Body of pancreas (tissue), 4 donors: Measurements from ENCODE around the gene KCNJ10. TPM values are rescaled to one million over a fixed set of nuclear protein-coding genes. Genes with fewer than 3 reads are reported as not detected.

Experiments used
- ATAC-seq: fragments of 150-250 bp; one replicate; pipeline ENCODE4 v1.9.1; 2016
- DNase-seq, 4 donors: peaks; one replicate each; pipeline ENCODE4 v3.0.0-alpha.2; 2019
- H3K27ac ChIP-seq, 4 donors: fragments of 200-600 bp; sonication (generic); 1 replicate in 3 of 4; 2 replicates in 1 of 4; pipeline versions ENCODE4 v1.5.1 to v1.6.1; 2016 to 2019; ENCODE audit warnings: mild to moderate bottlenecking in 1 of 4, mixed read lengths in 1 of 4, moderate library complexity in 1 of 4
- H3K27me3 ChIP-seq, 2 donors: fragments of 200-600 bp; sonication (generic); one replicate each; pipeline ENCODE4 v1.6.0; 2016; ENCODE audit warnings: mild to moderate bottlenecking in 1 of 2
- H3K36me3 ChIP-seq, 2 donors: fragments of 200-600 bp; sonication (generic); replicated peaks in 1 of 2; 2 replicates each; pipeline ENCODE4 v1.5.1; 2016; ENCODE audit warnings: low read depth in 2 of 2; ENCODE audit not compliant: insufficient read depth in 1 of 2
- H3K4me1 ChIP-seq: fragments of 200-600 bp; sonication (generic); one replicate; pipeline ENCODE4 v1.6.0; 2016
- H3K4me3 ChIP-seq, 2 donors: fragments of 200-600 bp; sonication (generic); 1 replicate in 1 of 2; 2 replicates in 1 of 2; pipeline ENCODE4 v1.5.1; 2016 to 2019
- H3K9me3 ChIP-seq, 3 donors: fragments of 200-600 bp; sonication (generic); 1 replicate in 2 of 3; 2 replicates in 1 of 3; pipeline ENCODE4 v1.5.1; 2016
- CTCF ChIP-seq, 7 experiments: fragments of 450-650 bp in 4 of 7; fragments of 200-600 bp in 3 of 7; sonication (generic) in 3 of 7; IDR thresholded peaks; one replicate each; pipeline ENCODE4 v1.5.1; 2016 to 2019; ENCODE audit warnings: antibody characterized with exemption in 7 of 7
- POLR2A ChIP-seq, 3 donors: fragments of 450-650 bp; IDR thresholded peaks; one replicate each; pipeline ENCODE4 v1.6.1; 2016; ENCODE audit warnings: antibody characterized with exemption in 3 of 3, mild to moderate bottlenecking in 2 of 3
- WGBS, 2 donors: methylation state at CpG; one replicate each; pipeline ENCODE4 v1.1.5; 2017; 5-methylcytosine and 5-hydroxymethylcytosine counted together
- intact Hi-C: fragments of 100-400 bp; cut with DNase I; formaldehyde crosslinking; loops from one replicate; pipeline ENCODE4 v1.15.1; 2023
- total RNA-seq, 2 donors: library from RNA; depleted of rRNA; stranded (reverse); fragments of >200 nt; gene quantifications; one replicate each; pipeline ENCODE4 v1.1.0, GENCODE V29; 2016

KCNJ10 gene
- total RNA-seq, 2 donors from 2014 or later = not detected

- intact Hi-C loops = no loop called here
- Histone ChIP-seq H3K9me3 (no peaks in the 10 kb centered on the region), H3K27me3 (no peaks in the 10 kb centered on the region), H3K36me3 (no peaks in the 10 kb centered on the region), H3K4me1 (peaks cover 63% of the 10 kb centered on the region), H3K27ac (peak overlapping the region in 3 of 4 donors; percentile 87 to 93 (median 91)), H3K4me3 (peak overlapping the region in 1 of 2 donors; percentile 79)
- no peak for TF ChIP-seq POLR2A (IDR thresholded peaks at IDR 0.05)
- TF ChIP-seq CTCF (IDR thresholded peaks at IDR 0.05) = no peak
- ATAC-seq = no peak
- no peak for DNase-seq
- WGBS, 2 donors = 67 to 73% methylated on average over 4 to 5 of the region's 5 CpGs
Observed at GRCh38 chr1:160097151-160097910, 27.4 kb upstream of the KCNJ10 start.

GRCh38 chr1:160096274-160097116, 26.5 kb upstream of the KCNJ10 start:
- ATAC-seq (no peak), DNase-seq (peak in 1 of 4 donors; percentile 33)
- no peaks in the 10 kb centered on the region for H3K9me3 ChIP-seq
- intact Hi-C loops = no loop called here
- H3K4me1 ChIP-seq = peaks cover 60% of the 10 kb centered on the region
- H3K4me3 ChIP-seq = no peak overlapping the region
- H3K27ac ChIP-seq = no peak overlapping the region
- TF ChIP-seq POLR2A (IDR thresholded peaks at IDR 0.05) (no peak), CTCF (IDR thresholded peaks at IDR 0.05) (no peak)
- H3K36me3 ChIP-seq = peaks cover 0 to 3% of the 10 kb centered on the region in 2 donors
- WGBS, 2 donors = 57 to 75% methylated on average over 4 of the region's 4 CpGs
- no peaks in the 10 kb centered on the region for H3K27me3 ChIP-seq

- intact Hi-C loops = no loop called here
- Histone ChIP-seq H3K36me3 (peaks cover 0 to 8% of the 10 kb centered on the region in 2 donors), H3K27me3 (no peaks in the 10 kb centered on the region), H3K4me1 (peaks cover 51% of the 10 kb centered on the region), H3K4me3 (no peak overlapping the region), H3K27ac (no peak overlapping the region), H3K9me3 (no peaks in the 10 kb centered on the region)
- ATAC-seq = no peak
- no peak for TF ChIP-seq POLR2A (IDR thresholded peaks at IDR 0.05)
- no peak for TF ChIP-seq CTCF (IDR thresholded peaks at IDR 0.05)
- peak in 1 of 4 donors; percentile 14 for DNase-seq
- WGBS, 2 donors = 86 to 98% methylated on average over 3 to 4 of the region's 4 CpGs
Observed at GRCh38 chr1:160095382-160096105, 25.6 kb upstream of the KCNJ10 start.

GRCh38 chr1:160094806-160095205, 24.8 kb upstream of the KCNJ10 start:
- 93 to 97% methylated on average over 8 to 14 of the region's 14 CpGs for WGBS, 2 donors

More at GRCh38 chr1:160094806-160095205, 24.8 kb upstream of the KCNJ10 start:
- Histone ChIP-seq H3K27ac (no peak overlapping the region), H3K4me3 (no peak overlapping the region), H3K9me3 (no peaks in the 10 kb centered on the region), H3K27me3 (no peaks in the 10 kb centered on the region), H3K36me3 (peaks cover 0 to 8% of the 10 kb centered on the region in 2 donors), H3K4me1 (peaks cover 51% of the 10 kb centered on the region)
- ATAC-seq (no peak), DNase-seq (no peak)
- intact Hi-C loops = no loop called here
- TF ChIP-seq POLR2A (IDR thresholded peaks at IDR 0.05) = no peak
- no peak for TF ChIP-seq CTCF (IDR thresholded peaks at IDR 0.05)
